ENCODE results near the gene TMEM221.

The TMEM221 gene

GRCh38 chr19:17405250-17406045 is 43.0 kb downstream of the TMEM221 start, which contains the start of gene BST2:
TSS of gene BST2 (minus strand) at chr19:17405630. CDS start at chr19:17405575, 55 bp downstream.
- DNase-seq (ENCODE audit: low spot score): peak; percentile 80

- DNase-seq (ENCODE audit: low spot score): no peak
These were observed 43.7 kb downstream of the TMEM221 start for GRCh38 chr19:17404621-17405249.

- DNase-seq (ENCODE audit: low spot score): peak; percentile 55
These were observed 44.5 kb downstream of the TMEM221 start for GRCh38 chr19:17404015-17404414.

- DNase-seq (ENCODE audit: low spot score): peak; percentile 93
These were observed 45.2 kb downstream of the TMEM221 start for GRCh38 chr19:17402982-17403855.

GRCh38 chr19:17401628-17402027 is 46.8 kb downstream of the TMEM221 start:
- no peak for DNase-seq (ENCODE audit: low spot score)

GRCh38 chr19:17398902-17399527 is 49.5 kb downstream of the TMEM221 start:
- no peak for DNase-seq (ENCODE audit: low spot score)

- DNase-seq (ENCODE audit: low spot score): peak; percentile 79
These were observed 53.5 kb downstream of the TMEM221 start for GRCh38 chr19:17394891-17395415.

GRCh38 chr19:17393914-17394313 is 54.6 kb downstream of the TMEM221 start, which contains the start of gene CCDC194:
TSS of gene CCDC194 (minus strand) at chr19:17394196. CDS start at chr19:17394158, 38 bp downstream.
- no peak for DNase-seq (ENCODE audit: low spot score)

GRCh38 chr19:17393002-17393401 is 55.5 kb downstream of the TMEM221 start:
- DNase-seq (ENCODE audit: low spot score): no peak

GRCh38 chr19:17391371-17392151 is 56.9 kb downstream of the TMEM221 start:
- no peak for DNase-seq (ENCODE audit: low spot score)

- peak; percentile 96 for DNase-seq (ENCODE audit: low spot score)
These were observed 57.6 kb downstream of the TMEM221 start for GRCh38 chr19:17390665-17391370.

- DNase-seq (ENCODE audit: low spot score): no peak
These were observed 58.4 kb downstream of the TMEM221 start for GRCh38 chr19:17389957-17390664.

- no peak for DNase-seq (ENCODE audit: low spot score)
These were observed 59.2 kb downstream of the TMEM221 start for GRCh38 chr19:17389288-17389687.

GRCh38 chr19:17385878-17386611 is 62.4 kb downstream of the TMEM221 start:
- peak; percentile 81 for DNase-seq (ENCODE audit: low spot score)

Data from iPS-NIHi11 (cell line).